Kidney tubule cell (primary cell): Measurements from ENCODE around the gene TMEM60.
"Not testable (repeated sequence)": the region's sequence is repeated elsewhere in the genome, so short reads cannot be mapped to it uniquely, and the experiment has no call there.

Experiments used
- DNase-seq: peaks from one replicate; pipeline ENCODE4 v3.0.0-alpha.2; 2018; ENCODE audit warnings: low spot score

TMEM60 gene

GRCh38 chr7:77798394-77799077 lies at the start of gene TMEM60, which contains the start of gene PHTF2:
Gene TMEM60 (minus strand): TSS chr7:77798434. CDS start chr7:77794373, 4,061 bp downstream.
Gene PHTF2 (plus strand): TSS chr7:77798773.
- DNase-seq: peak; percentile 100

GRCh38 chr7:77846317-77847092 lies 48.3 kb upstream of the TMEM60 start:
- DNase-seq: no peak

- DNase-seq: no peak
Measured at GRCh38 chr7:77843194-77843593, 45.0 kb upstream of the TMEM60 start.

- DNase-seq: no peak
Measured at GRCh38 chr7:77839919-77840318, 41.7 kb upstream of the TMEM60 start.

GRCh38 chr7:77838929-77839491 lies 40.8 kb upstream of the TMEM60 start:
- no peak for DNase-seq

- DNase-seq: no peak
Measured at GRCh38 chr7:77837966-77838365, 39.7 kb upstream of the TMEM60 start.

- DNase-seq: no peak
Measured at GRCh38 chr7:77837275-77837674, 39.0 kb upstream of the TMEM60 start.

GRCh38 chr7:77836425-77836824 lies 38.2 kb upstream of the TMEM60 start:
- DNase-seq: not testable (repeated sequence)

- no peak for DNase-seq
Measured at GRCh38 chr7:77833136-77833535, 34.9 kb upstream of the TMEM60 start.

GRCh38 chr7:77831953-77832352 lies 33.7 kb upstream of the TMEM60 start:
- no peak for DNase-seq

GRCh38 chr7:77831481-77831880 lies 33.2 kb upstream of the TMEM60 start:
- DNase-seq: no peak

- no peak for DNase-seq
Measured at GRCh38 chr7:77830649-77831355, 32.6 kb upstream of the TMEM60 start.

GRCh38 chr7:77827999-77828398 lies 29.8 kb upstream of the TMEM60 start:
- DNase-seq: no peak

GRCh38 chr7:77826300-77826699 lies 28.1 kb upstream of the TMEM60 start:
- DNase-seq: no peak

- DNase-seq: no peak
Measured at GRCh38 chr7:77825131-77825530, 26.9 kb upstream of the TMEM60 start.

- DNase-seq: no peak
Measured at GRCh38 chr7:77824636-77825035, 26.4 kb upstream of the TMEM60 start.

GRCh38 chr7:77823787-77824186 lies 25.6 kb upstream of the TMEM60 start:
- DNase-seq: no peak

- DNase-seq: no peak
Measured at GRCh38 chr7:77822269-77822668, 24.0 kb upstream of the TMEM60 start.

GRCh38 chr7:77820967-77821366 lies 22.7 kb upstream of the TMEM60 start:
- DNase-seq: no peak

- DNase-seq: no peak
Measured at GRCh38 chr7:77819021-77819420, 20.8 kb upstream of the TMEM60 start.

GRCh38 chr7:77813180-77813579 lies 14.9 kb upstream of the TMEM60 start:
- DNase-seq: no peak

- peak; percentile 53 for DNase-seq
Measured at GRCh38 chr7:77812290-77812685, 14.1 kb upstream of the TMEM60 start.
